H1 (cell line): ENCODE results near the gene ATF3. TPM values are rescaled to one million over a fixed set of nuclear protein-coding genes. Genes with fewer than 3 reads are reported as not detected.

Experiments
- CTCF ChIA-PET: fragments of 300-600 bp; sonication (Branson Sonifier 250); formaldehyde crosslinking; loops from one replicate; lab custom pipeline; 2021; ENCODE audit not compliant: partially characterized antibody; lab: Charles Lee
- POLR2A ChIA-PET: fragments of 300-600 bp; sonication (Branson Sonifier 250); formaldehyde crosslinking; loops from one replicate; lab custom pipeline; 2021; ENCODE audit warnings: inconsistent platforms; ENCODE audit not compliant: partially characterized antibody; lab: Charles Lee
- DNase-seq, 2 experiments: peaks; one replicate each; pipeline versions ENCODE4 v3.0.0 to v3.0.0-alpha.2; 2010 to 2022; ENCODE audit warnings: low spot score in 2 of 2, low read depth in 1 of 2, mixed read lengths in 1 of 2
- FAIRE-seq: peaks from 2 replicates; lab custom pipeline; 2011; peaks lifted over from hg19 to GRCh38; lab: Jason Lieb, UNC
- H2AFZ ChIP-seq: 2 replicates; pipeline ENCODE4 v1.8.1; 2012; ENCODE audit warnings: low read length, inconsistent platforms
- H2AK5ac ChIP-seq: 2 replicates; pipeline ENCODE4 v1.6.1; 2013; ENCODE audit warnings: low read depth, low read length
- H2BK120ac ChIP-seq: replicated peaks from 2 replicates; pipeline ENCODE3; 2013; ENCODE audit warnings: low read depth, low read length, inconsistent platforms
- H2BK12ac ChIP-seq: 2 replicates; pipeline ENCODE4 v1.6.1; 2013; ENCODE audit warnings: low read depth, low read length
- H2BK15ac ChIP-seq: 2 replicates; pipeline ENCODE4 v1.6.1; 2013; ENCODE audit warnings: low read length
- H2BK20ac ChIP-seq: 2 replicates; pipeline ENCODE4 v1.6.1; 2013; ENCODE audit warnings: low read length
- H2BK5ac ChIP-seq: 2 replicates; pipeline ENCODE4 v1.6.1; 2013; ENCODE audit warnings: low read depth, low read length
- H3K14ac ChIP-seq: 2 replicates; pipeline ENCODE4 v1.6.1; 2013; ENCODE audit warnings: inconsistent platforms; ENCODE audit not compliant: insufficient read length
- H3K18ac ChIP-seq: 2 replicates; pipeline ENCODE4 v1.6.1; 2013; ENCODE audit warnings: low read length; ENCODE audit errors: extremely low read depth
- H3K23ac ChIP-seq: 2 replicates; pipeline ENCODE4 v1.6.1; 2013; ENCODE audit warnings: inconsistent platforms; ENCODE audit not compliant: insufficient read length
- H3K23me2 ChIP-seq: 2 replicates; pipeline ENCODE4 v1.6.1; 2013; ENCODE audit warnings: low read depth, low read length
- H3K27ac ChIP-seq: 2 replicates; pipeline ENCODE4 v1.6.1; 2011; ENCODE audit warnings: low read depth, low read length, inconsistent platforms
- H3K27me3 ChIP-seq, 4 experiments: replicated peaks in 1 of 4; 1 replicate in 1 of 4; 2 replicates in 3 of 4; pipeline versions ENCODE4 v1.6.1 to v1.8.1; 2011 to 2013; ENCODE audit warnings: low read length in 3 of 4, mild to moderate bottlenecking in 3 of 4, inconsistent platforms in 2 of 4, mixed read lengths in 2 of 4, moderate library complexity in 1 of 4; ENCODE audit not compliant: control insufficient read depth in 3 of 4, insufficient read depth in 3 of 4; ENCODE audit errors: extremely low read depth in 1 of 4
- H3K36me3 ChIP-seq, 4 experiments: 2 replicates each; pipeline versions ENCODE4 v1.6.1 to v1.8.1; 2011 to 2013; ENCODE audit warnings: mild to moderate bottlenecking in 4 of 4, low read length in 3 of 4, moderate library complexity in 2 of 4, control low read depth in 1 of 4, inconsistent platforms in 1 of 4; ENCODE audit not compliant: insufficient read depth in 4 of 4, control insufficient read depth in 2 of 4
- H3K4ac ChIP-seq: replicated peaks from 2 replicates; pipeline ENCODE3; 2013; ENCODE audit warnings: low read length, low read depth, mixed read lengths, inconsistent platforms; ENCODE audit not compliant: insufficient read length
- H3K4me1 ChIP-seq, 4 experiments: replicated peaks in 1 of 4; 1 replicate in 1 of 4; 2 replicates in 3 of 4; pipeline versions ENCODE4 v1.6.1 to v1.8.1; 2011 to 2013; ENCODE audit warnings: low read length in 3 of 4, inconsistent platforms in 2 of 4, mixed read lengths in 1 of 4; ENCODE audit not compliant: insufficient read depth in 4 of 4, control insufficient read depth in 3 of 4
- H3K4me2 ChIP-seq, 2 experiments: 2 replicates each; pipeline versions ENCODE4 v1.6.1 to v1.8.1; 2011 to 2013; ENCODE audit warnings: low read depth in 2 of 2, low read length in 2 of 2, control low read depth in 1 of 2, inconsistent platforms in 1 of 2, mild to moderate bottlenecking in 1 of 2; ENCODE audit not compliant: insufficient read depth in 1 of 2
- H3K4me3 ChIP-seq, 4 experiments: fragments of 200-600, 300-600 bp in 1 of 4; sonication (generic), shearing (Covaris generic), sonication (Bioruptor Twin) in 1 of 4; 2 replicates each; pipeline versions ENCODE4 v1.5.1 to v1.8.1; 2011 to 2016; ENCODE audit warnings: low read length in 4 of 4, low read depth in 3 of 4, control low read depth in 2 of 4, inconsistent platforms in 2 of 4, mild to moderate bottlenecking in 2 of 4, mixed read lengths in 1 of 4, moderate library complexity in 1 of 4; ENCODE audit not compliant: insufficient read depth in 2 of 4; ENCODE audit errors: extremely low read depth in 1 of 4
- H3K56ac ChIP-seq: replicated peaks from 2 replicates; pipeline ENCODE3; 2013; ENCODE audit warnings: low read depth, mild to moderate bottlenecking, mixed read lengths, low read length, inconsistent platforms; ENCODE audit not compliant: insufficient read length
- H3K79me1 ChIP-seq: 2 replicates; pipeline ENCODE4 v1.6.1; 2013; ENCODE audit warnings: low read depth, low read length, control low read depth
- H3K79me2 ChIP-seq, 2 experiments: 2 replicates each; pipeline versions ENCODE4 v1.6.1 to v1.8.1; 2012 to 2013; ENCODE audit warnings: low read length in 2 of 2, mild to moderate bottlenecking in 2 of 2, inconsistent platforms in 1 of 2; ENCODE audit not compliant: insufficient read depth in 2 of 2, control insufficient read depth in 1 of 2
- H3K9ac ChIP-seq, 4 experiments: replicated peaks in 1 of 4; 1 replicate in 1 of 4; 2 replicates in 3 of 4; pipeline versions ENCODE4 v1.6.1 to v1.8.1; 2011 to 2013; ENCODE audit warnings: low read depth in 3 of 4, low read length in 3 of 4, control low read depth in 2 of 4, mild to moderate bottlenecking in 2 of 4, moderate library complexity in 2 of 4, inconsistent platforms in 1 of 4; ENCODE audit errors: extremely low read depth in 1 of 4
- H3K9me3 ChIP-seq, 2 experiments: 2 replicates each; pipeline versions ENCODE4 v1.6.1 to v1.8.1; 2012 to 2013; ENCODE audit warnings: mild to moderate bottlenecking in 2 of 2, moderate library complexity in 2 of 2, control low read depth in 1 of 2, inconsistent platforms in 1 of 2, low read depth in 1 of 2, low read length in 1 of 2, mixed read lengths in 1 of 2; ENCODE audit not compliant: insufficient read depth in 2 of 2
- H4K20me1 ChIP-seq, 2 experiments: replicated peaks in 1 of 2; 2 replicates each; pipeline versions ENCODE3 to v1.8.1; 2011 to 2013; ENCODE audit warnings: inconsistent platforms in 2 of 2, low read length in 2 of 2, mild to moderate bottlenecking in 1 of 2; ENCODE audit not compliant: insufficient read depth in 2 of 2, control insufficient read depth in 1 of 2
- H4K5ac ChIP-seq: 2 replicates; pipeline ENCODE4 v1.6.1; 2013; ENCODE audit warnings: low read length, low read depth, mixed read lengths, inconsistent platforms; ENCODE audit not compliant: insufficient read length
- H4K8ac ChIP-seq: 2 replicates; pipeline ENCODE4 v1.8.0; 2013; ENCODE audit warnings: mild to moderate bottlenecking, moderate library complexity, low read length, inconsistent platforms; ENCODE audit not compliant: insufficient read depth; ENCODE audit errors: extremely low read depth
- H4K91ac ChIP-seq: replicated peaks from 2 replicates; pipeline ENCODE3; 2013; ENCODE audit warnings: low read length, mixed read lengths, inconsistent platforms; ENCODE audit not compliant: insufficient read length
- BCL11A ChIP-seq, 2 experiments: IDR thresholded peaks; one replicate each; pipeline ENCODE4 v1.6.1; 2011; ENCODE audit warnings: low read depth in 2 of 2, low read length in 2 of 2, mild to moderate bottlenecking in 2 of 2
- CREB1 ChIP-seq: IDR thresholded peaks from 2 replicates; pipeline ENCODE4 v1.6.1; 2012; ENCODE audit warnings: inconsistent platforms
- GTF2F1 ChIP-seq: IDR thresholded peaks from 2 replicates; pipeline ENCODE4 v1.6.1; 2012; ENCODE audit warnings: low read depth, low read length, improper control_type of control experiment, borderline replicate concordance
- KDM1A ChIP-seq: fragments of 200-600, 300-600 bp; sonication (generic); IDR thresholded peaks from 2 replicates; pipeline ENCODE4 v1.7.1; 2016; ENCODE audit warnings: mild to moderate bottlenecking, low read length, borderline replicate concordance
- POLR2AphosphoS5 ChIP-seq: IDR thresholded peaks from 2 replicates; pipeline ENCODE4 v1.6.1; 2011; ENCODE audit warnings: low read depth, low read length
- TBP ChIP-seq: IDR thresholded peaks from 2 replicates; pipeline ENCODE4 v1.6.1; 2011; ENCODE audit warnings: low read depth, low read length, improper control_type of control experiment
- WGBS, 2 experiments: shearing (Covaris generic) in 1 of 2; methylation state at CpG; one replicate each; pipeline versions ENCODE4 v1.1.6 to v1.1.7; 2013 to 2015; ENCODE audit warnings: low lambda C conversion rate in 2 of 2, mixed read lengths in 2 of 2, inconsistent platforms in 1 of 2, low coverage in 1 of 2, missing lambda C conversion rate in 1 of 2; ENCODE audit not compliant: insufficient replicate concordance in 2 of 2, insufficient coverage in 1 of 2, insufficient read length in 1 of 2; ENCODE audit errors: extremely low coverage in 1 of 2, missing lambda C conversion rate in 1 of 2; 5-methylcytosine and 5-hydroxymethylcytosine counted together
- polyA plus RNA-seq, 7 experiments: library from polyadenylated mRNA; depleted of rRNA in 3 of 7; stranded (reverse) in 5 of 7; unstranded in 2 of 7; fragments of >200 nt in 5 of 7; fragments of 200-250 nt in 2 of 7; gene quantifications; 1 replicate in 5 of 7; 2 replicates in 1 of 7; 4 replicates in 1 of 7; pipeline versions ENCODE4 v1.2.1 to v1.2.3, GENCODE V29; 2011 to 2013; ENCODE audit warnings: missing spikeins in 2 of 7, mixed read lengths in 2 of 7
- total RNA-seq: library from RNA; stranded (reverse); fragmentation: NEBNext Ultra II Directional; extraction: Animal tissue kit (Norgen Biotek cat#: 25700); gene quantifications from 2 replicates; pipeline ENCODE4 v1.2.1, GENCODE V29; 2021

The ATF3 gene
- total and polyA plus RNA-seq, 2 of the 8 experiments (the other 6 are each of a cell fraction or from before 2014, with no cell fraction given): 12.2 to 27.7 TPM

- Histone ChIP-seq H4K8ac (no peak overlapping the region), H3K27ac (no peak overlapping the region), H3K23me2 (no peaks in the 10 kb centered on the region), H3K14ac (no peak overlapping the region), H2BK20ac (no peak overlapping the region), H3K4ac (no peak overlapping the region), H3K4me2 (peak overlapping the region in 1 of 2 experiments; percentile 8; a peak in 1 of 4 replicates), H3K79me1 (no peaks in the 10 kb centered on the region), H3K36me3 (no peaks in the 10 kb centered on the region), H2AK5ac (no peak overlapping the region), H3K56ac (no peak overlapping the region), H3K27me3 (no peaks in the 10 kb centered on the region), H2BK12ac (no peak overlapping the region), H4K91ac (no peak overlapping the region), H3K79me2 (no peaks in the 10 kb centered on the region), H3K9ac (no peak overlapping the region), H2AFZ (peak overlapping the region; percentile 70; the same call in 1 of the 2 replicates), H2BK15ac (0 out of 2 replicates have a peak overlapping the region, but pooled peaks have one; percentile 72), H3K23ac (no peak overlapping the region), H3K9me3 (no peaks in the 10 kb centered on the region), H3K4me3 (no peak overlapping the region), H2BK5ac (no peak overlapping the region), H3K4me1 (peaks cover 0 to 9% (median 5%) of the 10 kb centered on the region in 4 experiments; a peak in 3 of 7 replicates), H2BK120ac (no peak overlapping the region), H3K18ac (no peak overlapping the region), H4K20me1 (no peaks in the 10 kb centered on the region), H4K5ac (no peak overlapping the region)
- no peak for DNase-seq
- no peak for FAIRE-seq
- ChIA-PET POLR2A (interaction anchor here (0.8 to 2.0 kb wide), 2 partner anchors 20 to 33 kb away, joined by 3 to 8 read pairs; partner anchors contain the start of gene ATF3), CTCF (interaction anchor here (0.6 to 2.9 kb wide), 13 partner anchors 9 to 181 kb away, joined by 3 to 12 read pairs (median 3); partner anchors contain the start of gene ATF3)
- 61% methylated on average over 12 of the region's 13 CpGs; no CpG with 5 or more reads in 1 of the 2 experiments for WGBS, 2 experiments
- TF ChIP-seq GTF2F1 (no peak), TBP (no peak), BCL11A (IDR thresholded peaks at IDR 0.05; ENCODE audit: low read depth in 2 of 2, low read length in 2 of 2) (no peak), POLR2AphosphoS5 (no peak), CREB1 (no peak), KDM1A (no peak)
Measured at GRCh38 chr1:212587888-212588510, 20.6 kb upstream of the ATF3 start.
